HG03103 (cell line): ENCODE data around the gene P4HB.

Experiments
- ATAC-seq: cut with Tn5 transposase; IDR thresholded peaks from one replicate; pipeline ENCODE4 v1.9.1; 2021; ENCODE audit warnings: low read depth; ENCODE audit not compliant: unreplicated experiment

Gene P4HB

GRCh38 chr17:81898029-81898866 is 37.9 kb upstream of the P4HB start:
- ATAC-seq: no peak

- no peak for ATAC-seq
Observed at GRCh38 chr17:81895400-81895799, 35.1 kb upstream of the P4HB start.

DNA sequence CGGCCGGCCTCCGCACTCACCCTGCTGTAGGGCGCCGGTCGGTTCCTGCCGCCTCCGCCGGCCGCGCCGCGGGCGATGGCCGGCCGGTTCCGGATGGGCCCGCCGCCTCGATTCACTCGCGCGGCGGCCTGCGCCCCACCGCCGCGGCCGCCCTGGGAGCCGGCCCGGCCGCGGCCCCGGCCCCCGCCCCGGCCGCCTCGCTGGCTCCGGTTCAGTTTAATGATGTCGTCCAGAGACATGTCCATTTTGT is 30.9 kb upstream of the P4HB start:
- ATAC-seq: no peak

DNA sequence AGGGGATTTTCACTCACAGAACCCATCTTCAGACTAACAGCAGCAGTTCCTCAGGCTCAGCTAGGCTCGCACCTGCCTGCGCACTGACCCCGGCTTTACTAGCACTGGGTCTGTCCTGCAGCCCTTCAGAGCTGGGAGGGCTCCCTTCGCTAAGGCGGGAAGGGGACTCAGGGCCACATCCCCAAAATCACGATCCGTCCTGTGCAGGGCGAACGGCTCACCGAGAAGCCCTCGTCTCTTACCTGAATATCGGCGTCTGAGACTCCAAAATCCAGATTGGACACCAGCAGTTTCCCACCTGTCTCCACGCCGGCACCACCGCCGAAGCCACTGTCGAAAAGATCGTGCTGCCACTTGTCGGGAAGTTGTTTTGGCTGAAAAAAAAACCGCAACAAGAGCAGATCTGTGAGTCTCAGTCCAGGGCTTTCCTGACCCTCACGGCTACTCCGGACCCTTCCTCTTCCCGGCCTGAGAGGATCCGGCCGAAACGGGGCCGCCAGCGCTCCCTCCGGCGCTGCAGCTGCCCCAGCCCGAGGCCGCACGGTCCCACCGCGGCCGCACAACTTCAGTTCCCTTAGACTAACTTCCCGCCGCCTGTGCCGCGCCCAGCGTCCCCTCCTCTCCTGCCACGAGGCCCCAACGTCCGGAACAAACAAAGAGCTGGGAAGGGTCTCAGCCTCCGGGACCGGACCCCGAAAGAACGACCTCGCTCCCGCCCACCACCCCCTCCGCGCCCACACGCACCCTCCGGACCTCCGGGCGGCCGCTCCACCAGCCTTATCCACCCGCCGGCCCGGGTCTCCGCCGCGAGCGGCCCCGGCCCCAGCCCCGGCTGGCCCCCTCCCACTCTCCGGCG is 30.3 kb upstream of the P4HB start:
- peak; percentile 4 for ATAC-seq

- no peak for ATAC-seq
Observed at GRCh38 chr17:81889602-81890001, 29.3 kb upstream of the P4HB start.

- no peak for ATAC-seq
Observed at GRCh38 chr17:81888988-81889595, 28.8 kb upstream of the P4HB start.

GRCh38 chr17:81888105-81888987 is 28.0 kb upstream of the P4HB start:
- ATAC-seq: no peak

GRCh38 chr17:81885869-81886548 is 25.7 kb upstream of the P4HB start:
- ATAC-seq: no peak

GRCh38 chr17:81885454-81885853 is 25.1 kb upstream of the P4HB start:
- no peak for ATAC-seq

DNA sequence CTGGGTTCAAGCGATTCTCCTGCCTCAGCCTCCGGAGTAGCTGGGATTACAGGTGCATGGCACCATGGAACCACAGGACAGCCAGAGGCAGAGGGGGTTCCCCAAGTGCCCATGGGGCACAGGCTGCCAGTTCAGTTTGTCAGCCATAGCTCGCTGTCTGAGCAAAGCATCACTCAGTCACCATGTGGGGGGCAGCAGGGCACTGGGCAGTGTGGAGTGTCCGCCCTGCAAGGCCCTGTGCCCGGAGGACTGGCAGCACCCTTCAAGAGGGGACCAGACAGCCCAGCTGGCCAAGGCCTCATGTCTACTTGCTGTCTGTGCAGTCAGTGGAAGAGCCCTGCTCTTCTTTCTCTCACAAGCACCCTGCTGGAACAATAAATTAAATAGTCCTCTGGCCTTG is 24.6 kb upstream of the P4HB start:
- ATAC-seq: no peak

DNA sequence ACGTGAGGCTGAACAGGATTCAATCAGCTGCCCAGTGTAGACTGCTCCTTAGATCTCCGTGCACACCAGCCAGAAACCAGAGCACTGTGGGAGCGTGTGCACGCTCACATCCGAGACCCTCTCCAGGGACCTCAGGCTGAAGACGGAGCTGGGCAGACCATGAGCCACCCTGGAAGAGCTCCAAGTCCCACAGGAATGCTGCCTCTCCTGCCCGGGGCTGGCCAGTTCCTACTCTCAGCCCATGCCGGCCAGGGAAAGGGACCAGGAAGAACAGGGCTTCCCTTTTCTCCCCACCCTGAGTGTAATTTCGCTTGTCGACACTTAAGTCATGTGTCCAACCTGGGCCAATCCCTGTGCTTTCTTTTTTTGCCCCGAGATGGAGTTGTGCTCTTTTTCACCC is 24.2 kb upstream of the P4HB start:
- no peak for ATAC-seq

- ATAC-seq: no peak
Observed at GRCh38 chr17:81879121-81879520, 18.8 kb upstream of the P4HB start.

- no peak for ATAC-seq
Observed at GRCh38 chr17:81878294-81878693, 18.0 kb upstream of the P4HB start.

GRCh38 chr17:81877569-81877968 is 17.2 kb upstream of the P4HB start:
- ATAC-seq: no peak

DNA sequence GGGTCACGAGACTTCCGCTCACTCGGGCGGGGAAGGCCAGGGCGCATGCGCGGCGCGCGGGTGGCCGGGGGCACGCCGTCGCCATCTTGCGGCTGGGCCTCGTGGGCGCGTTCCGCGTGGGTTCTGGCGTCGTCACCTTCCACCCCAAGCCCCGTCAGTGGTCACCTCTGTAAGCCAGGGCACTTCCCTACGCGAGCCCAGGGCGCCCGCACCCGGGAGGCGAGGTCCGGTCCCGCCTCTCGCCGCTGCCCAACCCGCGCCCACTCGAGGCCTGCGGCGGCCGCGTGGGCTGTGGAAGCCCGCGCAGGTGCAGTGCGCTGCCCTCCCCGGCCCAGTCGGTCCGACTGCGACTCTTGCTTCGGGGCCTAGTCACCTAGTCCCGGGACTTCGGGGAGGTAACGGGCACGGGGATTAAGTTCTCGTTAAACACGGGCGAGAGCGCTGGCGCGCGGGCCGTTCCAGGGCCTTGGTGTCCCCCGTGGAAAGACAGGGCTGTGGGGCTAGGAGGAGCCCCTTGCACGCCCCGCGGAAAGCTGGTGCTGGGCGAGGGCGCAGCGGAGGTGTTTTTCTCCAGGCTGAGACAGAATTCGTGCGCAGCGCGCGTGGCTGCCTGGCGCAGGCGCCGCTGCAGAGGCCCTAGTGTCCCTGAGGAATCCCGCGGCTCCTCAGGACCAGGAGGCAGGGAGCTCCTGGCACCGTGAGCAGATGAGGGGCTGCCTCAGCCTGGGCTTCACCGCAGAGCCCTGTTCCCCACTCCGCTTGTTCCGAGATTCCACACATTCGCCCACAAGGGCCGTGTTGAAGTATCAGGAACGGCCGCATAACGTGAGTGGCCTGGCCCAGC is 11.3 kb upstream of the P4HB start:
- peak; percentile 44 for ATAC-seq

GRCh38 chr17:81870981-81871386 is 10.6 kb upstream of the P4HB start, which contains the start of gene ARHGDIA:
ARHGDIA (minus strand) TSS chr17:81871337; CDS start chr17:81869930, 1,407 bp downstream.
- ATAC-seq: peak; percentile 7

- peak; percentile 7 for ATAC-seq
Observed at GRCh38 chr17:81870131-81870980, 10.0 kb upstream of the P4HB start.
